ENCODE data around the gene DMAC2.

The DMAC2 gene

GRCh38 chr19:41449865-41450178 is 10.1 kb upstream of the DMAC2 start:
- TF ChIP-seq CTCF (IDR thresholded peaks at IDR 0.05; ENCODE audit: control insufficient read depth, extremely low read depth, insufficient read depth) = no peak
- no peak overlapping the region for H3K4me3 ChIP-seq (ENCODE audit: low read depth, low read length)
- no peak for DNase-seq (ENCODE audit: low read depth)

GRCh38 chr19:41449079-41449864 is 9.6 kb upstream of the DMAC2 start:
- no peak for DNase-seq (ENCODE audit: low read depth)
- TF ChIP-seq CTCF (IDR thresholded peaks at IDR 0.05; ENCODE audit: control insufficient read depth, extremely low read depth, insufficient read depth) = peak; percentile 79
- no peak overlapping the region for H3K4me3 ChIP-seq (ENCODE audit: low read depth, low read length)

GRCh38 chr19:41447732-41448332 is 8.1 kb upstream of the DMAC2 start:
- no peak for TF ChIP-seq CTCF (IDR thresholded peaks at IDR 0.05; ENCODE audit: control insufficient read depth, extremely low read depth, insufficient read depth)
- DNase-seq (ENCODE audit: low read depth) = no peak
- no peak overlapping the region for H3K4me3 ChIP-seq (ENCODE audit: low read depth, low read length)

GRCh38 chr19:41445575-41445974 is 5.9 kb upstream of the DMAC2 start:
- no peak for TF ChIP-seq CTCF (IDR thresholded peaks at IDR 0.05; ENCODE audit: control insufficient read depth, extremely low read depth, insufficient read depth)
- no peak for DNase-seq (ENCODE audit: low read depth)
- H3K4me3 ChIP-seq (ENCODE audit: low read depth, low read length) = no peak overlapping the region

GRCh38 chr19:41443813-41444455 is 4.2 kb upstream of the DMAC2 start:
- no peak overlapping the region for H3K4me3 ChIP-seq (ENCODE audit: low read depth, low read length)
- no peak for DNase-seq (ENCODE audit: low read depth)
- TF ChIP-seq CTCF (IDR thresholded peaks at IDR 0.05; ENCODE audit: control insufficient read depth, extremely low read depth, insufficient read depth) = no peak

GRCh38 chr19:41442473-41443355 is 3.0 kb upstream of the DMAC2 start, which contains the start of gene ERICH4:
ERICH4 (plus strand) TSS chr19:41443156; CDS start chr19:41443170, 14 bp downstream.
- no peak for TF ChIP-seq CTCF (IDR thresholded peaks at IDR 0.05; ENCODE audit: control insufficient read depth, extremely low read depth, insufficient read depth)
- H3K4me3 ChIP-seq (ENCODE audit: low read depth, low read length) = no peak within 1 kb of the TSS
- DNase-seq (ENCODE audit: low read depth) = no peak

All from LNCaP clone FGC (cell line).